Ishikawa (cell line): ENCODE measurements around the gene GNB2.

Source experiments
- CEBPB ChIP-seq: IDR thresholded peaks from 2 replicates; pipeline ENCODE4 v1.6.1; 2012
- CREB1 ChIP-seq: IDR thresholded peaks from 2 replicates; pipeline ENCODE4 v1.6.1; 2012; ENCODE audit warnings: low read depth
- EGR1 ChIP-seq: IDR thresholded peaks from 2 replicates; pipeline ENCODE4 v1.6.1; 2012
- EP300 ChIP-seq: IDR thresholded peaks from 2 replicates; pipeline ENCODE4 v1.6.1; 2012; ENCODE audit warnings: borderline replicate concordance
- FOXM1 ChIP-seq: IDR thresholded peaks from 2 replicates; pipeline ENCODE4 v1.6.1; 2012; ENCODE audit warnings: low read depth, borderline replicate concordance
- NFIC ChIP-seq: IDR thresholded peaks from 2 replicates; pipeline ENCODE4 v1.6.1; 2012
- RAD21 ChIP-seq: IDR thresholded peaks from 2 replicates; pipeline ENCODE4 v1.6.1; 2012; ENCODE audit warnings: low read depth
- TAF1 ChIP-seq: IDR thresholded peaks from 2 replicates; pipeline ENCODE4 v1.6.1; 2012; ENCODE audit warnings: low read depth, mild to moderate bottlenecking
- TCF12 ChIP-seq: IDR thresholded peaks from 2 replicates; pipeline ENCODE4 v1.6.1; 2012; ENCODE audit warnings: low read depth
- TEAD4 ChIP-seq: IDR thresholded peaks from 2 replicates; pipeline ENCODE4 v1.6.1; 2012
- YY1 ChIP-seq: IDR thresholded peaks from 2 replicates; pipeline ENCODE4 v1.6.1; 2012; ENCODE audit warnings: low read depth
- ZBTB7A ChIP-seq: IDR thresholded peaks from 2 replicates; pipeline ENCODE4 v1.6.1; 2012; ENCODE audit warnings: low read depth
- TF ChIP-seq, protein P1 (sequence below): IDR thresholded peaks from 2 replicates; pipeline ENCODE4 v1.6.1; 2012; ENCODE audit warnings: low read depth, mild to moderate bottlenecking
- TF ChIP-seq, protein P2 (sequence below): IDR thresholded peaks from 2 replicates; pipeline ENCODE4 v1.6.1; 2012
- TF ChIP-seq, protein P3 (sequence below): IDR thresholded peaks from 2 replicates; pipeline ENCODE4 v1.6.1; 2012

Gene GNB2

DNA sequence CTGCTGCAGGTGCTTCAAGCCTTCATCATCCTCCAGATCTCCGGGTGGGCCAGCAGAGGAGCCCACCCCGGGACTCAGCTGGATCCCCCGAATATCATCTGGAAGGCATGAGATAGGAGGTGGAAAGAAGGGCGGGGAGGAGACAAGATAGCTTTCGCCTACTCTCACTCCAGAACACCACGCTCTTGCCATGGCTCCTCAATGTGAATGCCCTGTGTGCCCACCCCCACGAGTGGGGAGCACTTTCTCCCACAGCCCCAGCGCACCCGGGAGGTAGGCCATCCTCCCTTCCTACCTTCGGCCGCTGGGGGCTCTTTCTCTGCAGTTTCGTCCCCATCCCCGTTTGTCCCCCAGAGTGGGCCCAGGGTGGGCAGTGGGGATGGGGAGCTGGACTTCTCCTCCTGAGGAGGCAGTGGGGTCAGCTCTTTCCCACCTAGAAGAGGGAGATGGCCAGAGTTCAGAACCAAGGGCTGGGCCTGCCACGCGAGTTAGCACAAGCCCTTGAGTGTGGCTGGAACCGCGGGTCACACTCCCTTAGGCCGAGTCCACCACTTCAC, 11.6 kb downstream of the GNB2 start:
- TF ChIP-seq TCF12 = no peak
- TF ChIP-seq, protein P1, sequence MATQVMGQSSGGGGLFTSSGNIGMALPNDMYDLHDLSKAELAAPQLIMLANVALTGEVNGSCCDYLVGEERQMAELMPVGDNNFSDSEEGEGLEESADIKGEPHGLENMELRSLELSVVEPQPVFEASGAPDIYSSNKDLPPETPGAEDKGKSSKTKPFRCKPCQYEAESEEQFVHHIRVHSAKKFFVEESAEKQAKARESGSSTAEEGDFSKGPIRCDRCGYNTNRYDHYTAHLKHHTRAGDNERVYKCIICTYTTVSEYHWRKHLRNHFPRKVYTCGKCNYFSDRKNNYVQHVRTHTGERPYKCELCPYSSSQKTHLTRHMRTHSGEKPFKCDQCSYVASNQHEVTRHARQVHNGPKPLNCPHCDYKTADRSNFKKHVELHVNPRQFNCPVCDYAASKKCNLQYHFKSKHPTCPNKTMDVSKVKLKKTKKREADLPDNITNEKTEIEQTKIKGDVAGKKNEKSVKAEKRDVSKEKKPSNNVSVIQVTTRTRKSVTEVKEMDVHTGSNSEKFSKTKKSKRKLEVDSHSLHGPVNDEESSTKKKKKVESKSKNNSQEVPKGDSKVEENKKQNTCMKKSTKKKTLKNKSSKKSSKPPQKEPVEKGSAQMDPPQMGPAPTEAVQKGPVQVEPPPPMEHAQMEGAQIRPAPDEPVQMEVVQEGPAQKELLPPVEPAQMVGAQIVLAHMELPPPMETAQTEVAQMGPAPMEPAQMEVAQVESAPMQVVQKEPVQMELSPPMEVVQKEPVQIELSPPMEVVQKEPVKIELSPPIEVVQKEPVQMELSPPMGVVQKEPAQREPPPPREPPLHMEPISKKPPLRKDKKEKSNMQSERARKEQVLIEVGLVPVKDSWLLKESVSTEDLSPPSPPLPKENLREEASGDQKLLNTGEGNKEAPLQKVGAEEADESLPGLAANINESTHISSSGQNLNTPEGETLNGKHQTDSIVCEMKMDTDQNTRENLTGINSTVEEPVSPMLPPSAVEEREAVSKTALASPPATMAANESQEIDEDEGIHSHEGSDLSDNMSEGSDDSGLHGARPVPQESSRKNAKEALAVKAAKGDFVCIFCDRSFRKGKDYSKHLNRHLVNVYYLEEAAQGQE = no peak
- no peak for TF ChIP-seq CEBPB
- no peak for TF ChIP-seq ZBTB7A
- TF ChIP-seq YY1 = no peak
- no peak for TF ChIP-seq EGR1
- TF ChIP-seq TEAD4 = no peak
- no peak for TF ChIP-seq FOXM1
- TF ChIP-seq CREB1 = no peak
- no peak for TF ChIP-seq EP300
- no peak for TF ChIP-seq NFIC
- TF ChIP-seq, protein P2, sequence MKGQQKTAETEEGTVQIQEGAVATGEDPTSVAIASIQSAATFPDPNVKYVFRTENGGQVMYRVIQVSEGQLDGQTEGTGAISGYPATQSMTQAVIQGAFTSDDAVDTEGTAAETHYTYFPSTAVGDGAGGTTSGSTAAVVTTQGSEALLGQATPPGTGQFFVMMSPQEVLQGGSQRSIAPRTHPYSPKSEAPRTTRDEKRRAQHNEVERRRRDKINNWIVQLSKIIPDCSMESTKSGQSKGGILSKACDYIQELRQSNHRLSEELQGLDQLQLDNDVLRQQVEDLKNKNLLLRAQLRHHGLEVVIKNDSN = no peak
- no peak for TF ChIP-seq RAD21
- TF ChIP-seq, protein P3, sequence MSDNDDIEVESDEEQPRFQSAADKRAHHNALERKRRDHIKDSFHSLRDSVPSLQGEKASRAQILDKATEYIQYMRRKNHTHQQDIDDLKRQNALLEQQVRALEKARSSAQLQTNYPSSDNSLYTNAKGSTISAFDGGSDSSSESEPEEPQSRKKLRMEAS = no peak
- TF ChIP-seq TAF1 = no peak

DNA sequence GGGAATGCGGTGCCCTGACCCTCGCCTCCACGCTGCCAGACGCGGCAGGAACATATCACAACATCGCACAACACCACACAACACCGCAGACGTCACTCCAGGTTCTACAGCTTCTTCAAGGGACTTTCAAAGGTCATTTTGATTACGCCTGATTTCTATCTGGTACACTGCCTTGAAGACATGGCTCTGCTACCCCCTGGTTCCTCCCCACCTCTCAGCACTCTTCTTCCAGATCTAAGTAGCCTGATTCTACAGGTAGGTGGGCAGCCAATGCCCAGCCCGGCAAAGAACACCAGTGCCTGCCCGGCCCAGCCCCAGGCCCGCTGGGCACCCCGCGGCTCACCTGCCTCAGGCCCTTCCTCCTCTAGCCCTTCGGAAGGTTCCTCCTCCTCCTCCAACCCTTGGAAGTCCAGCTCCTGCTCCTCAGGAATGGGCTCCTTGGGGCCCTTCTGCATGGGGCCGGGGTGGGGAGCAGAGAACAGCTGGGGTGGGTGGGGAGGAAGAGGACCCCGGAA, 12.1 kb downstream of the GNB2 start:
- TF ChIP-seq, protein P2 = no peak
- TF ChIP-seq CEBPB = no peak
- TF ChIP-seq CREB1 = no peak
- TF ChIP-seq, protein P1 = no peak
- no peak for TF ChIP-seq TCF12
- TF ChIP-seq EP300 = no peak
- TF ChIP-seq TAF1 = no peak
- no peak for TF ChIP-seq ZBTB7A
- TF ChIP-seq NFIC = no peak
- no peak for TF ChIP-seq EGR1
- TF ChIP-seq FOXM1 = no peak
- no peak for TF ChIP-seq RAD21
- TF ChIP-seq TEAD4 = no peak
- TF ChIP-seq, protein P3 = no peak
- TF ChIP-seq YY1 = no peak

DNA sequence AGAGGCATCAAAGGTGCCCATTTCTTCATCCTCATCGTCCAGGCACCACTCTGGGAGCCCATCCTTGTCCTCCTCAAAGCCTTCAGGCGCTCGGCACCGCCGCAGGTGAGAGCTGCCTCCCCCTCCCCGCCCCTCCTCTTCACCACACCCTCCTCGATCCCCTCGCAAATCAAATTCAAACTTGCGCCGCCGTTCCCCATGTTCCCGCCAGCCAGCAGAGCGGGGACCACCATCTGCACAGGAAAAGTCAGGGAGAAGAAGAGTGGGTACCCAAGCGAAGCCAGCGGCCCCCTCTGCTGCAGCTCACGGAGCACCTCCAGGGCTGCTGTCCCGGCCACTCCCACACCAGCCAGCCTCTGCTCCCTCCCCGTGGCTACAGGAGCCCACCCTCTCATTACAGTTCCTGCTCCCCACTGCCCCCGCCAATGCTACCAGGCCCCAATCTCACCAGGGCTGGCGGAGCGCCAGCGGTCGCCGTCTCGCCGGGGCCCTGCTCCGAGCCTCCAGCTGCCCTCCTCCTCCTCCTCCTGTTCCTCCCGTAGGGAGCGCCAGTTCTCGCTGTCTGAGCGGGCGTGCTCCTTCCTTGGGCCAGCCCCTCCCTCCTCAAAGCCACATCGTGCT, 12.8 kb downstream of the GNB2 start:
- no peak for TF ChIP-seq NFIC
- TF ChIP-seq RAD21 = no peak
- TF ChIP-seq CEBPB = no peak
- TF ChIP-seq, protein P3 = no peak
- TF ChIP-seq, protein P1 = no peak
- no peak for TF ChIP-seq FOXM1
- TF ChIP-seq ZBTB7A = no peak
- TF ChIP-seq, protein P2 = no peak
- TF ChIP-seq CREB1 = no peak
- TF ChIP-seq EGR1 = no peak
- TF ChIP-seq TAF1 = no peak
- no peak for TF ChIP-seq TCF12
- TF ChIP-seq EP300 = no peak
- no peak for TF ChIP-seq YY1
- TF ChIP-seq TEAD4 = no peak
